ENCODE results near the gene ARHGAP18.

Gene ARHGAP18, protein sequence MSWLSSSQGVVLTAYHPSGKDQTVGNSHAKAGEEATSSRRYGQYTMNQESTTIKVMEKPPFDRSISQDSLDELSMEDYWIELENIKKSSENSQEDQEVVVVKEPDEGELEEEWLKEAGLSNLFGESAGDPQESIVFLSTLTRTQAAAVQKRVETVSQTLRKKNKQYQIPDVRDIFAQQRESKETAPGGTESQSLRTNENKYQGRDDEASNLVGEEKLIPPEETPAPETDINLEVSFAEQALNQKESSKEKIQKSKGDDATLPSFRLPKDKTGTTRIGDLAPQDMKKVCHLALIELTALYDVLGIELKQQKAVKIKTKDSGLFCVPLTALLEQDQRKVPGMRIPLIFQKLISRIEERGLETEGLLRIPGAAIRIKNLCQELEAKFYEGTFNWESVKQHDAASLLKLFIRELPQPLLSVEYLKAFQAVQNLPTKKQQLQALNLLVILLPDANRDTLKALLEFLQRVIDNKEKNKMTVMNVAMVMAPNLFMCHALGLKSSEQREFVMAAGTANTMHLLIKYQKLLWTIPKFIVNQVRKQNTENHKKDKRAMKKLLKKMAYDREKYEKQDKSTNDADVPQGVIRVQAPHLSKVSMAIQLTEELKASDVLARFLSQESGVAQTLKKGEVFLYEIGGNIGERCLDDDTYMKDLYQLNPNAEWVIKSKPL

DNA sequence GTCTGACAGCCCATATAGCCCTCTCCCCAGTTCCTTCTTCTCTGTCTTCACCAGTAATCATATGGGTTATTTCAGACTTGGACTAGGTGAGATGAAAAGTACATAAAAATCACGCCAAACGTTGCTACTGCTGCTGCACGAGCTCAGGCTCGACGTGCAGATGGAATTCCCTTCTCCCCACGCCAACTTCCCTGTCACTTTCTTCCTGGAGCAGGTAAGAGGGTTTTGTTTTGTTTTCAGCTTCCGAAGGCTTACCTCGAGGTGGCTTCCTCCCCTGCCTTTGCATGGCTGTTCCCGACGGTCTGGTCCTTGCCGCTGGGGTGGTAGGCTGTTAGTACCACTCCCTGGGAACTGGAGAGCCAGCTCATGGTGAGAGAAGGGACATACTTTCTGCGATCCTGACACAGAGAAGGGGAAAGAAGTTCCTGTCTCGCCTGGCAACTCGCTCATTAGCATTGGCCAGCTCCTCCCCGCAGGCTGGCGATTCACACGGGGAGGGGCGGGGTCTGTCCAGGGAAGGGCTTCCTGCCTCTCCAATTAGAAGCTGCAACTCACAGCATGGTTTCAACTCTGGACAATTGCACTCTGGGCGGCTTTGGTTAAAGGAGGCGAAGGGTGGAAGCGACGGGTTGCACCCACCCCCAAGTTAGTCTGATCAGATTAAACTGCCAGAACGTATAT lies at the start of gene ARHGAP18:
Gene ARHGAP18, minus strand, starts transcription at position 409 of the 681 bp plus-strand sequence. Its CDS starts 41 bp downstream, at position 368.
- DNase-seq (ENCODE audit: low read depth), result peak; percentile 80

DNA sequence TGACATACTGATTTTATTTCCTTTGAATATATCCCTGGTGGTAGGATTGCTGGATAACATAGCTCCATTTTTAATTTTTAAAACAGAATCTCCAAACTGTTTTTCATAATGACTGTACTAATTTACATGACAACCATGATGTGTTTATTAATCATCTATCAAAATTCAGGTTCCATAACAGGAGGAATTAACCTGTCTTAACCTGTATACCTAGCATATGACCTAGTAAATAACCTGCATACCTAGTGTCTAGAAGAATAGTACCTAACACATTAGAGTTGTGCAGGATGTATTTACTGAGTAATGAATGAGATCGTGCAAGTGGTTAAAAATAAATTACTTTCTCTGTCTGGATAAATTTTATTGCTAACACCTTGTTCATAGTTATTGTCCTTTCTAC lies 45.8 kb upstream of the ARHGAP18 start:
- DNase-seq (ENCODE audit: low read depth), result no peak

DNA sequence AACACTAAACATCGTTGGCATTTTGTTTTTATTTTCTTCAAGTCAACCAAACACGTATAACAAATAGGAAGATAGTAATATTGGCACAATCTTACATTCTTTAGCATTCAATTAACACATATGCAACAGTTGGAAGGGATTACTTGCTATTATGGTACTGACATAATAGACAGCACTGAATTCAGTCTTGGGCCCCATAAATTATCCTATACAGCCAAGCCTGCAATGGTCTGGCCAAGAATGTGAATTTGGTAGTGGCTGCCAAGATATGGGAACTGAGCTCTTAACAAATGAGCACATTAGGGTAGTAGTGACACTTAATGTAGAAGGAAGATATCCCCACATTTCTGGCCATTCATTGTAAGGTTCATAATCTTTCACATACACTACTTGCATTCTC lies 44.8 kb upstream of the ARHGAP18 start:
- no peak for DNase-seq (ENCODE audit: low read depth)

DNA sequence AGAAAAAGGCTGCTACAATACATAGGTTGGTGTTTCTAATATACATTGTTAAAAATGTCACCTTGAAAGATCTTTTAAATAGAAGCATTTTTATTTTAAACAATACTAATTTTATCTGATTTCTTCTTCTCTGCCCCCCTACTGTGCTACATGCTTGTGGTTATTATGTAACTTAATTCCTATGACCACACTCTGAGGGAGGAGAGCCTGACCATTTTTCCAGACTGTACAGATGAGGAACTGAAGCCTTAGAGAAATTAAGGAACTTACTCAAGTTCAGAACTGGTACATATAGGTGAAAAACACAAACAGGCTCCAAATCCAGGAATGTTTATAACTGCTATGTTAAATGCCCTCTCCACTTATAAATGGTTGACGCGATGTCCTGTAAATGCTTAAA lies 43.4 kb upstream of the ARHGAP18 start:
- no peak for DNase-seq (ENCODE audit: low read depth)

DNA sequence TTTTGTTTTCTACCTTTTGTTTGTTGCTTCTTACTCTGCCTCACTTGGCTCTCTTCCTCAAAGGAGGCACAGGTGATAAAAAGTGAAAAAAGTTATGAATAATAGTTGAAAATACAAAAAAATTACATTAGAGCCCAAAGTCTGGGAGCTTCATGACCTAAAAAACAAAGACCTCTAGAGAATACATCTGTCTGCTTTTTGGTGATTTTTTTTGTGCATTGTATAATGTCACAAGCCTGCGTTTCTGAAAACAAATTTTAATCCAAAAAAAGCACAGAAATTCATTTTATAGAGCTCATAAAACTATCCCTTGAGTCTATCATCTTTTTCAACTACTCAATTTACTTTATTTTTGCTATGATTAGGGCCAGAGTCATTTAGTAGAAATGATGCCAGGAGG lies 41.4 kb upstream of the ARHGAP18 start:
- DNase-seq (ENCODE audit: low read depth), result no peak

DNA sequence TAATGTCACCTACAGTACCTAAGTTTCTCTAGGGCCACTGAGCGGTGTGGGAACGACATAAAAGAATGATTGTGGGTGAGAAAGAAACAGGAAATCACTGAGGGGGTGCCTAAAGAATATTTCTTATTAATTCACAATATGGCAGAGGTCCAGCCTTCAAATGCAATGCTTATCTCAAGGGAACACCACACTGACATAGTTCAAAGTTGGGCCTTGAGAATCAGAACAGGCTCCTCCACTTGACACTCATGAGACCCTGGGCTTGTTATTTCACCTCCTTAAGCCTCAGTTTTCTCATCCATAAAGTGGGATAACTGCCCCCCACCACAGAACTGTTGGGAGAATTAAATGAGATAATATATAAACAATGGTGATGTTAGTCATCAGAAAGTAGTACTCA lies 40.4 kb upstream of the ARHGAP18 start:
- DNase-seq (ENCODE audit: low read depth), result no peak

DNA sequence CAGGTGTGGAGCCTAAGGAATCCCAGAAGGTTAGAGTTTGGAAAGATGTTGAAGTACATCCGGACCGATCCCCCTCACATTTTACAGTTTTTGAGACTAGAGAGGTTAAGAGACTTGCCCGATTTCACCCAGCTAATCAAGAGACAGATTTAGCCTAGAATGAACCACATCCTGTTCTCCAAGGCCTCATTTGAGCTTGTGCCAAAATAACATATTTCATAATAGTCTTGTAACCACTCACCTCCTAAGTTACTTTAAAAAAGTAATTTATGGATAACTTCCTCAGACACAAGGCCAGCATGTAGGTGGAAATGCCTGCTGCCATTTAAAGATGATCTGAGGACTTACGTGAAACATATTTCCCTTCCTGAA lies 39.8 kb upstream of the ARHGAP18 start:
- DNase-seq (ENCODE audit: low read depth), result peak; percentile 78

DNA sequence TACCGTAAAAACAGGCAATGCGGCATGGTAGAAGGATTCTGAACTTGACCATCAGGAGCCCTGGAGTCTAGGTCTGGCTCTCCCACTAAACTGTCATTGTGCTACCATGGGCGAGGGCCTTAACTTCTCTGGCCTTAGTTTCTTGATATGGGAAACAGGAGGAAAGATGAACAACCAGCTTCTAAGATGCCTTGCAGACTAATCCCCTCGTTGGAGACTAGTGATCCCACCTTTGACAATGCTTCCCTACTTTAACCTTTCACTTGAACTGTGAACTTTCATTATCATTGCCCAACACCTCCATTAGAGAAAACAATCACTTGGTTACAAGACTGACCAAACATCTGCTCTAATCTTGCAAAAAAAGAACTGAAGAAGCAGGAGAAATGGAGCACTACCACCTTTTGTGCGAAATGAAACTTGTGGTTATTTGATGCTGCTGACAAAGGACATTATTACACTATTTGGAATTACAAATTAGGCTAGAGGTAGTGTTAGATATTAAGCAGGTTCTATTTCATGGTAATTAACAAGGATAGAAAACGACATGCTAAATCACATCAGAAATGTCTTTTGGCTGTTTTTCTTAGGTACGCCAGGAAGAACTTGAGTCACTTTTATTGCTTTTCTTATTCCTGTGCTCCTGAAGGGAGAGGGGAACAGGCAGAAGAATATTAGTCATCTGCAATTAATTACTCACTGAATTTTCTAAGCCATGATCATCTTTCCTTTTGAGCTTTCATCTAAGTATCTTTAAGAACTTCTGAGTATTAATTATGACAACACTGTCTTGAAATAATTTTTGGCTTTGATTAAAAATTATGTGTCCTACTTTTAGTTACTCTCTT lies 39.1 kb upstream of the ARHGAP18 start:
- DNase-seq (ENCODE audit: low read depth), result peak; percentile 65

DNA sequence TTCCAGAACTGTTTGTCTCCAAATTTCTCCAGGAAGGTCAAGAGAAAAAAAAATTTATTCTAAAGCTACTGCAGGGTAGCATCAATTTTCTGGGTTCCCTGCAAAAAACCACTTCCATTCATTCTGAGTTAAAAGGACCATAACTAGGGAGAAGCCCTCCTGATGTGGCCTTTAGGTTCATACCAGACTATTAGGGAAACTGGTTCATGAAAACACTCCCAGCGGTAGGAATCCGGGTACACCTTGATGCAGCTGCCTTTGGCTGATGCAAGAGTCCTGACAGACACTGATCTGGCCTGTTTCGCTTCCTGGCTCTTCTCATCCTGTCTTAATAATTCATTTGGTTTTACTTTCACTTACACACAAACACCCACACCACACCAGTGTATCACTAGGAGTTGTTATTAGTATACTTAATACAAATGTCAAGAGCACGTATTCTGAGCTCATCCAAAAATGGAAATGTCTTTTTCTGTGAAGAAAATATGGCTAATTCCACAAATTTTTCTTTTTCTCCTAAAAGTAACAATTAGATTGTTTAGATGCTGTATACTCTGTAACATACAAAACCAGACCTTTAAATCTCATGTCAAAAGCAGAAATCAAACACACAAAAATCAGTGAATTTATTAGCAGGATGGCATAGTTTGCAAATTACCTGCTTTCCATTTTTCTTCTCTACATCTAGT lies 38.4 kb upstream of the ARHGAP18 start:
- no peak for DNase-seq (ENCODE audit: low read depth)

DNA sequence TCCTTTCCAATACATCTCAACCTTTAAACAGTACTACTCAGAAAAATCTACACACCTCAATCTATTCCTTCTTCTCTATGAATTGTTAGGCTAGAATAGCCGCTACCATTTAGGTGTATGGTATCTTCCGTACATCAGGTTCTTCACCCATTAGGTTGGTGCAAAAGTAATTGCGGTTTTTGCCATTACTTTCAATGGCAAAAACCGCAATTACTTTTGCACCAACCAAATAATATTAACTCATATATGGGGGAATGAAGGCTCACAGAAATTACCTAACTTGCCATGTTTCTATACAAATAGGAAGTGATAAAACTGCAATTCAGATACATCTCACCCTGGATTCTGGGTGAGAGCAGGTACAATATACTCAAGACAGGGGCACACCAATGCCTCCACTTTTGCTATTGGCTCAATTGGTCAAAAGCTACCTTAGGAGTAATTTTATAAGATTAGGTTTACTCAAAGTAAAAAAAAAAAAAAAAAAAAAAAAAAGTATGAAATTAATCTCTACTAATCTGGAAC lies 37.7 kb upstream of the ARHGAP18 start:
- DNase-seq (ENCODE audit: low read depth), result no peak

DNA sequence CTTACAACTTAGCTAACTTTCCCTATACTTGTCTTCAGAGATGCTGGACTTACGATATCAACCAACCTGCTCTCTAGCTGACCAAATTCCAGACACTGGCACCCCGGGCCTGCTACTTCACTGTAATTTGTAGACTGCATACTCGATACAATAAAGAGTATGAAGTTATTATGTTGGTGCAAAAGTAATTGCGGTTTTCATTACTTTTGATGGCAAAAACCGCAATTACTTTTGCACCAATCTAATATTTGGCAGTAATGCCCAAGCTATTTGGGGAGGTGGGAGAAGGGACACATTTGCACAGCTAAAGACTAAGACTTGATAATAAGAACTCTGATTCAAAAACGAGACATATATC lies 34.9 kb upstream of the ARHGAP18 start:
- no peak for DNase-seq (ENCODE audit: low read depth)

DNA sequence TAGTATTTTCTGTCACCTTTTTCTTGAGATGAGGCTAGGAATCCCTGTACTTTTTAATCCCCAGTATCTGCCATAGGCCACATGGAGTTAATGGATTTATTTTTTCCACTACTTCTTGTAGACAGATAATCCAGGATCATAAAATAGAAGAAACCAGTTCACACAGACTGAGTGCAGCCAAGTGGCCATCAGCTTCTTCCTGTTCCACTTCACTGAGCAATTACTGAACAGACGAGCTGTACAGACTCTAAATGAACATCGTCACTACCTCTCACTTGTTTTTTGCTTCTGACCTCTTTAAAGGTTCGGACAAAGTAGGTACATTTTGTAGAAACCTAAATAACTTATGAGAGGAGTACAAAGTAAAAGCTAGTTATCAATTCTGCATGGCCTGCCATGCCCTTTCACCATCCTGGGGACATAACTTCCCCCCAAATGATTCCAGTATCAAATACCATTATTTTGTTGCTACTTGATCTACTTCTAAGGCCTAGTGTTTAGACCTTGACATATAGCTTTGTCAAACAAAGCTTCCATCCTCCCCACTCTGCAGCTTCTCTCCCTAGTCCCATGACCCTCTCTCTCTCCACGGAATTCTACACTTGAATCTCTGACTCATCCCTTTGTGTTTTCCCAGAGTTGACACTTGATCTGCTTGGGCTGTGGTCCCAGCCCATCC lies 34.4 kb upstream of the ARHGAP18 start:
- no peak for DNase-seq (ENCODE audit: low read depth)

DNA sequence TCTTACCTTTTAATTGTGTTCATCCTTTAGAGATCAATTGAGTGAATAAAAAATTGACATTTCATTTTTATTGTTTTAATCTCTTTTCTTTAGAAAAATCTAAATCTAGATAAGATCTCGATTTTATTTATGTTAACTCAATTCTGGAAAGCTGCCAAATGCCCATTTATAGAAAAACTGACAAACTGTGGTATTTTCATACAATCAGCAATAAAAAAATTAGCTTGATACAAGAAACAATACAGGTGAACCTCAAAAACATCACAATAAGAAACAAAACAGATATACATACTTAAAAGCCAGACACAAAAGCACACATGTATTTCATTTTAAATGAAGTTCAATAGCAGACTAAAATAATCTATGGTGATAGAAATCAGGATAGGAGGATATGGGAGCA lies 30.0 kb upstream of the ARHGAP18 start:
- DNase-seq (ENCODE audit: low read depth), result no peak

DNA sequence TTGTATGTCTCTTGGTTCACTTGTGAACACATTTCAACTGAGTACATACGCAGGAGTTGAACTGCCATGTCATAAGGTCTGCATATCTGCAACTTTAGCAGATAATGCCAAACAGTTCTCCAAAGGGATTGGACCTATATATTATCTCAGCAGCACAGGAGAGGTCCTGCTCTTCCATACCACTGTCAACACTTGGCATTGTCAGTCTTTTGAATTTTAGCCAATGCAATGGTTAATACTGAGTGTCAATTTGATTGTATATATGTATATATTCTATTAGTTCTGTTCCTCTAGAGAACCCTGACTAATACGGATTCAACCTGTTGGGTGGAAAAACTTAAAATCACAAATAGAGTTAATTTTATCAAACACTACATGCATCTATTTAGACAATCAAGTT lies 26.1 kb upstream of the ARHGAP18 start:
- DNase-seq (ENCODE audit: low read depth), result no peak

DNA sequence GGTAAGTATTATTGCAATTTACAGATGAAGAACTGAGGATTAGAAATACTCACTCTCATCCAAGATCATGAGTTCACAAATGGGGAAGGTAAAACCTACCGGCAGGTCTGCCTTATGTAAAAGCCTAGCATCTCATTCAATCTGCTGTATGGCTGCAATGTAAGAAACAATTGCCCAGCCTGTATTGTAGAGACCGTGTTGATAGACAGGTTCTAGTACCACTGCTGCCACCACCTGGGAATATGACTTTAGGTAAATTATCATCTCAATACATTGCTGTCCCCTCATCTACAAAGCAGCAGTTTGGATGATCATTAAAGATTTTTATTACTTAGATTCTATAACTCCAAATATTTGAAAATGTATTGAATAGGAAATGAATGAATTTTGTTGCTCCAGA lies 23.3 kb upstream of the ARHGAP18 start:
- no peak for DNase-seq (ENCODE audit: low read depth)

DNA sequence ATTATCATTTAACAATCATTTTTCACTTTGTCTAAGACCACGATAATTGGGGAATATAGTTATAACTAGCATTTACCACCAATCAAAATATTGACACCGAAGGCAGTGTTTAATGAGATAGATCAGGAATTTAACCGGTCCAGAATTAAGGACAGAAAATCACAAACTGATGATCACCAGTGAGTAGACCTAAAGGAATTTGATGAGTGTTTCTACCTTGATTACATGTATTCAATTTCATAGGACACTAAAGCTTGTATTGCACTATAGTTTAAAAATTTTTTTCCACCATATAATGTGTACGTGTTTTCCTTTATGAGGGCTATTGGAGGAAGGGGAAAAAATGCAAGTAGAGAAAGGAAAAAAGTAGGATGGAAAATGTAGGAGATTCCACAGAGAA lies 22.6 kb upstream of the ARHGAP18 start:
- DNase-seq (ENCODE audit: low read depth), result no peak

DNA sequence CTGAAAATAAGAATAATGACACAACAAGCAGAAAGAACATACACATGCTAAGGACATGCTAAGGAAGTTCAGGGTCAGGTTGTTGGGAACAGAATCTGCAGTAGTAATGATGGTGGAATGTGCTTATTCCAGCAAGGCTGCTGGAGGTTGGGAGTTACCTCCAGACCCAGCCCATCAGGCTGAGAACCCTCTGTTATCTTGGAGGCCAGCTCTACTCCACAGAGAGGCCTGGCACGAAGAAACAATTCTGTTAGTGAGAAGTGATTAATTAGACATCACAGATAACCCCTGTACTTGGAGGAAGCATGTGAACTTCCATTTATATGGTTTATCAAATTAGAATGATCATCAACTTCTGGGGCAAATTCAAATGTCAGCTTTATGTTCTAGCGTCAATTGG lies 22.1 kb upstream of the ARHGAP18 start:
- DNase-seq (ENCODE audit: low read depth), result no peak

DNA sequence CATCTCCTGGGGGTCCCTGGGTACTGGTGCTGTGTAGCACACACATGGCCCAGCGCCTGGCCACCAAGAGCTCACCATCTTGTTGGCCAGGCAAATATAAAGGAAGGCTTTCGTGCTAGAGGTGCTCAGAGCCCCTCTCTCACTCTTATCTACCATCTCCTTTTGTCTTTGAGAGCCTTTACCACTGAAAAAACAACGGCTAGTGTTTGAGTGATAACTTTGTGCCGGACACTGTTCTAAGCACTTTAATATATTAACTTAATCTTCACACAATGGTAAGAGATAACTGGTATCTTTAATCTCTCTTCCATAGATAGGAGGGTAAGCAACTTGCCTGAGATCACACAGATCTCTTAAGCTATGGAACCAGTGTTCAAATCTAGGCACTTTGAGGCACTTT lies 21.5 kb upstream of the ARHGAP18 start:
- DNase-seq (ENCODE audit: low read depth), result no peak

DNA sequence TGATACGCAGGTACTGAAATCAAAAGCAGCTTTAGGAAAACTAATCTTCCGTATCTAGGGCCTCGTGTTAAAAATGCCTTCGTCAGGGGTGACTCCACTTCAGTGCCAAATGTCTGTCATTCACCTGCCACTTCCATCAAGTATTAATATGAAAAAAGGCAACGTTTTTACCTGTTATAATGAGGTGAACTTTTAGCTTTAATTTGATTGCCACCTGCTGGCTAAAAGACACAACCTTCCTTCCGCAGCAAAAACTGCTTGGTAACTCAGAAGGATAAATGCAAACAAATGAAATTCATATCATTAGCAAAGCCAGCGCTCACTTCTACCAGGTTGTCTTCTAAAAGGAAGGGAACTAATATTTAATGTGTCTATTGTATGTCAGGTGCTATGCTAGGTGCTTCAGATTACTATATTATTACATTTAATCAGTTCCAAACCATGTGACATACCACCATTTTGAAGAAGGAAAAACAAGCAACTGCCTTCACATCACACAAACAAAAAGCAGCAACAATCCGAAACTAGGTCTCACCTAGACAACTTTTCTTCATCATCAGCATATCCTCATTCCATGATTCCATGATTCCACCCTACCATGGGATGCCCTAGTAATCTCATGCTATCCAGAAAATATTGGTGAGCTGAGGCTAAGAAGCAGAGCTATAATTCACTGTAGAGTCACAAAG lies 20.6 kb upstream of the ARHGAP18 start:
- no peak for DNase-seq (ENCODE audit: low read depth)

DNA sequence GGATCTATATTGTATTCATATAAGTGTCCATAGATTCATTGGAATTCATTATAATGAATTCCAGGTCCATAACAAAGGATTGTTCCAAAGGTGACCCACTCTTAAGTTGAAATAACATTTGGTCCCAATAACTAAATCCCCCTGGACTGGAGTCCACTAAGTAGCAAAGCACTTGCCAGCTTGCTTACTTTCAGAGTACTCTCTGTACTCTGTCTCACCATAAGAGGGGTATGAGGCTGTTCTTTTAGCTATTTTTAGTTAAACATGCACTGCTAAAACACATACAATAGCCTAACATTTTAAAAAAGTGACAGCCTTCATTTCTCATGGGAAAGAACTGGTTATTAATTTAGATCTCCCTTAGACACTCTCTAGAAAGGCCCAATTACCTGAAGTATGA lies 16.7 kb upstream of the ARHGAP18 start:
- no peak for DNase-seq (ENCODE audit: low read depth)

Data from HS-5 (cell line).